GM19035 (cell line): ENCODE results near the gene STXBP2.
A peak's percentile ranks its signal among the peaks of the same experiment; 100 is the strongest.

Experiments used
- ATAC-seq: cut with Tn5 transposase; IDR thresholded peaks from one replicate; pipeline ENCODE4 v1.9.1; 2021; ENCODE audit not compliant: unreplicated experiment

Gene STXBP2

DNA sequence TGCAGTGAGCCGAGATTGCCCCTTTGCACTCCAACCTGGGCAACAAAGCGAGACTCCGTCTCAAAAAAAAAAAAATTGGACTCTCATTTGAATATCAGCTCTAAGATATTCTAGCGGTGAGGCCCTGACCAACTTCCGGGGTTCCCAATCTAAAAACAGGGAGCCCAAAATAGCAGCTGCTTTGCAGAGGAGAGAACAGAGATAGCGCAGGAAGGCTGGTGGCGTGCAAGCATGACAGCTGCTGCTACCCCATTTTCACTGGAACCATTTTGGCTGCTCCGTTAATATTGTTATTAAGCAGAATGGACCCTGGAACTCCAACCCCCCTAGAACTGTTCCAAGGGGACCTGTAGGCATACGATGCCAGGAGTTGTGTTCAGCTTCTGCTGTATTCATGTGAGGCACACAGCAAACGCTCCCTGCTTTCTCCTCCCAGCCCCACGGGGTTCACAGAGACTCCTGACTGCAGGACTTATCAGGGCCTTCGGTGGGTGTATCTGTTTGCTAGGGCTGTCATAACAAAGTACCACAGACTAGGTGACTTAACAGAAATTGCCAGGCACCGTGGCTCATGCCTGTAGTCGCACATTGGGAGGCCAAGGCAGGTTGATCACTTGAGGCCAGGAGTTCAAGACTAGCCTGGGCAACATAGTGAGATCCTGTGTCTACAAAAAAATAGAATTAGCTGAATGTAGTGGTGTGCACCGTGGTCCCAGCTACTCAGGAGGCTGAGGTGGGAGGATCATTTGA is 11.5 kb downstream of the STXBP2 start:
- ATAC-seq: no peak

GRCh38 chr19:7650148-7650547 is 13.2 kb downstream of the STXBP2 start:
- ATAC-seq: no peak

DNA sequence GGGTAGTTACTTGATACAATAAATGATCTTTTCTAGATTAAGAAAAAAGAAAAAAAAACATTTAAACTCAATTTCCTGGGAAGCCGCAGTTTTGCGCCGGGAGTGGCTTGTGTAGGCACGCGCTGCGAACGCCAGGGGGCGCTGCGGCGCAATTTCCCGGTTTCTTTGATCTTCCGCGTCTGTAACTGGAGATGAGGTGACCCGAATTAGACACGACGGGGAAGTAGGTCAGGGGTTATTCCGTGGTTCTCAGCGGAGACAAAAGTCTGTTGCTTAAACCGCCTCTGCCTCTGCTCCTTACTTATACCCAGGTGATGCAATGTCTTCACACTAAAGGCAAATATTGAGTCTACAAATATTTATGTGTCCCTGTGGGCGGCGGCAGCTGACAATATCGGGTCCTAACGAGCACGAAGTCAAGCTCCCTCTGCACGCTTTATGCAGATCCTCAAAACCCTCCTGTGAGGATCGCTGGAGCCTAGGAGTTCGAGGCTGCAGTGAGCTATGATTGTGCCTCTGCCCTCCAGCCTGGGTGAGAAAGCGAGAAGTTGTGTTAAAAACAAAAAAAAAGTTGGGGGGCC is 15.2 kb downstream of the STXBP2 start:
- no peak for ATAC-seq

GRCh38 chr19:7654401-7654800 is 17.5 kb downstream of the STXBP2 start:
- ATAC-seq: no peak

GRCh38 chr19:7655581-7655980 is 18.7 kb downstream of the STXBP2 start:
- ATAC-seq: no peak

DNA sequence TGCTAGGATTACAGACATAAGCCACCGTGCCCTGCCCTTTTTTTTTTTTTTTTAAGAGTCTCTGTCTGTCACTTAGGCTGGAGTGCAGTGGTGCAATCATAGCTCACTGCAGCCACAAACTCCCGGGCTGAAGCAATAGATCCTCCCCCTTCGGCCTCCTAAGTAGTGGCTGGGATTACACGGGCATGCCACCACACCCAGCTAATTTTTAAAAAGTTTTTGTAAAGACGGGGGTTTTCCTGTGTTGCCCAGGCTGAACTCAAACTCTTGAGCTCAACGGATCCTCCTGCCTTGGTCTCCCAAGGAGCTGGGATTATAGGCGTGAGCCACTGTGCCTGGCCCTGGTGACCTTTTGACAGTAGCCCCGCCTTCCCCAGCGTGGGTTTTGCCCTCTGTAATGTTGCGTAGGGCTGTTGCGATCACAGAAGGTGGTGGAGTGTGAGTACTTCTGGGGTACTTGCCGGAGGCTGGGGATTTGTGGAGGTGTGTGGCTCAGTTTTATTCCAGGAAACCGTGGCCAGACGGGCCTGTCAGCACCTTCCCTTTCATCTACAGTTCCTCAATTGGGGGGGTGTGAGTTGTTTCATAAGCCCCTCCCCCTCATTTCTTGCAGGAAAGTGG is 20.3 kb downstream of the STXBP2 start:
- ATAC-seq: no peak

- peak; percentile 60 for ATAC-seq
Measured at GRCh38 chr19:7658219-7658686, 21.3 kb downstream of the STXBP2 start.

GRCh38 chr19:7661744-7662538 is 25.0 kb downstream of the STXBP2 start:
- no peak for ATAC-seq

- no peak for ATAC-seq
Measured at GRCh38 chr19:7662657-7663056, 25.7 kb downstream of the STXBP2 start.

DNA sequence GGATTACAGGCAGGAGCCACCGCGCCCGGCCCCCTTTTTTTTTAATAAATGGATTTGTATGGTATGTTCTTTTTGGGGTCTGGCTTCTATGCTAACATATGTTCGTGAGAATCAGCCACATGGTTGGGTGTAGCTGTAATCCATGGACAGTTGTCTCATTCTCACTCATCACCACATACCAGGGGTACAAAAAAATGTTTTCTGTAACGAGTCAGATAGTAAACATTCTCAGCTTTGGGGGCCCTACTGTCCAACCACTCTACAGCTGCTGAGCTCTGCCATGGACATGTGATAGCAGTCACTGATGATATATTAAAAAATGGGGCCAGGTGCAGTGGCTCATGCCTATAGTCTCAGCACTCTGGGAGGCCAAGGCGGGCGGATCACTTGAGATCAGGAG is 26.8 kb downstream of the STXBP2 start:
- ATAC-seq: no peak

DNA sequence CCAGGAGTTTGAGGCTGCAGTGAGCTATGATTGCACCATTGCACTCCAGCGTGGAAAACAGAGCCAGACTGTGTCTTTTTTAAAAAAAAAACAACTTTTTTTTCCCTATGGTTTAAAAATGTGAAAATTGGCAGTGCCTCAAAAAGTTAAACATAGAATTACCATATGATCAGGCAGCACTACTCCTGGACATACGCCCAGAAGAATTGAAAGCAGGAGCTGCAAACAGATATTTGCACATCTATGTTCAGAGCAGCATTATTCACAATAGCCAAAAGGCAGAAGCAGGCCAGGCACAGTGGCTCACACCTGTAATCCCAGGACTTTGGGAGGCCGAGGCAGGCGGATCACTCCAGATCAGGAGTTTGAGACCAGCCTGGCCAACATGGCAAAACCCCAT is 28.2 kb downstream of the STXBP2 start:
- no peak for ATAC-seq

DNA sequence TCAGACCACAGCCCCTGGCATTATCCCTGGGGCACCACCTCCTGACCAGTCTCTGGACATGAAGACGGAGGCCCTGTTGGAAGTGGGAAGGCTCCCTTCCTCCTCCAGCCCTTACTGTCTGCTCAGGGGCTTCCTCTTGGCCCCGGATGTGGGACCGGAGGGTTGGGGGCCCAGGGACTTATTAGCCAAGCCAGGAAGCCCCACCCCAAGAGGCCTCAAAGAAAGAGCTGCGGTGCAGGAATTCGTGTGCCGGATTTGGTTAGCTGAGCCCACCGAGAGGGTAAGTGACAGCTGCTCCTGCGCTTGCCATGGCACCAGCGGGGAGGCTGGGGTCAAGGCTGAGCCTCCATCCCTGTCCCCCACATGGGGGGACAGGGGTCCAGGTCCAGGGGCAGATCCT is 31.9 kb downstream of the STXBP2 start, which contains the start of gene RETN:
Gene RETN (plus strand): TSS at position 208 of the 400 bp plus-strand sequence. CDS start 278 bp downstream, outside the sequence.
- ATAC-seq: no peak

DNA sequence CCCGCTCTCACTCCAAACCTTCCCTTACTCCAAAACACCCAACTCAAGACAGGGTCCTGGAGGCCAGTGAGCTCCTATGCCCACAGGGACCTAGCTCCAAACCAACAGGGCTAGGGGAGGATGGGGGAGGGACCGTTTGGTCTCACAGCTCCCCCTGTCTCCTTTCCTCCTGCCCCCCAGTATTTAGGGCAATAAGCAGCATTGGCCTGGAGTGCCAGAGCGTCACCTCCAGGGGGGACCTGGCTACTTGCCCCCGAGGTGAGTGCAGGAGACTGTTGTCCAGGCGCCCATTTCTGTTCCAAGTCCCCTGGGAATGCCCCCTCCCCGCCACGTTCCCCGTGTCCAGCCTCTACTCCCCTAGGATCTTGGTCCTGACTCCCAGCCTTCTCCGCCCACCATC is 32.7 kb downstream of the STXBP2 start:
- ATAC-seq: no peak

GRCh38 chr19:7670150-7670783 is 33.4 kb downstream of the STXBP2 start:
- ATAC-seq: no peak

GRCh38 chr19:7670790-7671189 is 33.9 kb downstream of the STXBP2 start:
- ATAC-seq: no peak

- ATAC-seq: no peak
Measured at GRCh38 chr19:7672522-7672921, 35.6 kb downstream of the STXBP2 start.

DNA sequence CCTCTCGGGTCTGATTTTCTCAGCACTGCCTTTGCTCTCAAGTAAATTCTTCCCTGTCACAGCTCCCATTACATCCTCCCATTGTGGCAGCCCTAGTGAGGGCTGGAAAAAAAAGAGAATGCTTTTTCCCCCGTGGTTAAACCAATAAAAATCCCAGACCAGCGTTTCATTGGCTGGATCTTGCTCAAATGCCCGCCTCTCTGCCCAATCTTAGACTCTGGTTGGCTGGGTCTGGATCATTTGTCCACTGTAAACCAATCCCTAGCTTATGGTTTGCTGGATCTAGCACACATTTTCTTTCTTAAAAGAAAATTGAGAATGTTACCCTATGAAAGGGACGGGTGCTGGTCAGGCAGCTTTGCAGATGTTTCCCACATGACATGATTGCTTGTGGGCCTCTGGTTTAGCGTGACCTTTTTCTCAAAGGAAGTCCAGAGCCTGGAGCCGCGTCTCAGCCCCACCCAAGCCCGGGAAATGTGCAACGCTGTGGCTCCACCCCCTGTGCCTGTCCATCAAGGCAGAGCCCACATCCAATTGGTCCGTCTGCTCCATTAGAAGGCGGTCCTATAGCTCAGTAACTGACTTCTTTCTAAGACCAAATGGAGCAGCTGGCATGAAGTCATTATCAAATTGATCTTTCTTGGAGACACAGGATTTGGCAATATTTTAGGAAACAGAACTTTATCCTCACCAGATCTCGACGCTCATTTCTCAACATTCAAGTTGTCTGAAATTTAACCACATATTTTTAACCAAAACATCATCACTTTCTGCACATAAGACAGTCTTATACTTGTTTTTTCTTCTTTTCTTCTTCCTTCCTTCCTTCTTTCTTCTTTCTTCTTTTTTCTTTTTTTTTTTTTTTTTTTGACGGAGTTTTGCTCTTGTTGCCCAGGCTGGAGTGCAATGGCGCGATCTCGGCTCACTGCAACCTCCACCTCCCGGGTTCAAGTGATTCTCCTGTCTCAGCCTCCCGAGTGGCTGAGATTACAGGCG is 37.4 kb downstream of the STXBP2 start:
- no peak for ATAC-seq

- ATAC-seq: no peak
Measured at GRCh38 chr19:7676376-7676775, 39.5 kb downstream of the STXBP2 start.

GRCh38 chr19:7676854-7677253 is 39.9 kb downstream of the STXBP2 start, which contains the start of gene MCEMP1:
TSS of gene MCEMP1 (plus strand) at chr19:7677090. CDS start at chr19:7677121, 31 bp downstream.
- no peak for ATAC-seq
